HepG2 (cell line): Measurements from ENCODE around the gene MRPL18. TPM values are rescaled to one million over a fixed set of nuclear protein-coding genes. Genes with fewer than 3 reads are reported as not detected.

ENCODE experiments used
- ELF1 ChIP-seq: sonication (generic); formaldehyde crosslinking; IDR thresholded peaks from 2 replicates; pipeline ENCODE4 v1.4.0; 2020; ENCODE audit warnings: missing genetic modification reagents
- ONECUT2 ChIP-seq: sonication (generic); formaldehyde crosslinking; IDR thresholded peaks from 2 replicates; pipeline ENCODE4 v1.4.0; 2020; ENCODE audit warnings: missing genetic modification reagents
- POLR2G ChIP-seq: fragments of 200-400 bp; formaldehyde crosslinking; IDR thresholded peaks from 2 replicates; pipeline ENCODE4 v1.6.1; 2018; ENCODE audit warnings: mild to moderate bottlenecking, low read depth, low read length, moderate library complexity
- PRDM10 ChIP-seq: sonication (generic); formaldehyde crosslinking; IDR thresholded peaks from 2 replicates; pipeline ENCODE4 v1.4.0; 2020; ENCODE audit warnings: low read depth, missing genetic modification reagents
- RBM22 ChIP-seq: fragments of 200-400 bp; formaldehyde crosslinking; optimal IDR thresholded peaks from 2 replicates; pipeline ENCODE3; 2017; ENCODE audit warnings: mild to moderate bottlenecking, low read length, moderate library complexity
- RFX5 ChIP-seq: IDR thresholded peaks from 2 replicates; pipeline ENCODE4 v1.6.1; 2011; ENCODE audit warnings: low read depth, low read length, improper control_type of control experiment
- ZBTB20 ChIP-seq: sonication (generic); formaldehyde crosslinking; IDR thresholded peaks from 2 replicates; pipeline ENCODE4 v1.8.1; 2023; ENCODE audit warnings: missing genetic modification reagents, low read depth, mild to moderate bottlenecking, borderline replicate concordance
- ZFY ChIP-seq: sonication (generic); formaldehyde crosslinking; IDR thresholded peaks from 2 replicates; pipeline ENCODE4 v1.4.0; 2020; ENCODE audit warnings: missing genetic modification reagents
- ZNF234 ChIP-seq: sonication (generic); formaldehyde crosslinking; conservative IDR thresholded peaks from 2 replicates; pipeline ENCODE4 v1.5.1; 2020; ENCODE audit warnings: mild to moderate bottlenecking, missing genetic modification reagents
- ZNF235 ChIP-seq: sonication (generic); formaldehyde crosslinking; IDR thresholded peaks from 2 replicates; pipeline ENCODE4 v1.8.1; 2023; ENCODE audit warnings: mild to moderate bottlenecking, missing genetic modification reagents, borderline replicate concordance
- ZNF260 ChIP-seq: sonication (generic); formaldehyde crosslinking; IDR thresholded peaks from 2 replicates; pipeline ENCODE4 v1.4.0; 2020; ENCODE audit warnings: missing genetic modification reagents, low read depth, mild to moderate bottlenecking, borderline replicate concordance
- ZNF543 ChIP-seq: sonication (generic); formaldehyde crosslinking; IDR thresholded peaks from 2 replicates; pipeline ENCODE4 v1.4.0; 2020; ENCODE audit warnings: mild to moderate bottlenecking, missing genetic modification reagents
- ZNF563 ChIP-seq: sonication (generic); formaldehyde crosslinking; IDR thresholded peaks from 2 replicates; pipeline ENCODE4 v1.8.0; 2022; ENCODE audit warnings: mild to moderate bottlenecking, moderate library complexity, missing genetic modification reagents
- ZNF670 ChIP-seq: sonication (generic); formaldehyde crosslinking; IDR thresholded peaks from 2 replicates; pipeline ENCODE4 v1.8.0; 2022; ENCODE audit warnings: mild to moderate bottlenecking, missing genetic modification reagents, borderline replicate concordance
- ZNF687 ChIP-seq: sonication (generic); formaldehyde crosslinking; IDR thresholded peaks from 2 replicates; pipeline ENCODE4 v1.5.1; 2020; ENCODE audit warnings: mild to moderate bottlenecking, missing genetic modification reagents, moderate library complexity
- ZNF740 ChIP-seq: sonication (generic); formaldehyde crosslinking; IDR thresholded peaks from 2 replicates; pipeline ENCODE4 v1.4.0; 2020; ENCODE audit warnings: missing genetic modification reagents
- ZXDC ChIP-seq: sonication (generic); formaldehyde crosslinking; IDR thresholded peaks from 2 replicates; pipeline ENCODE4 v1.5.0; 2020; ENCODE audit warnings: mild to moderate bottlenecking, missing genetic modification reagents
- polyA plus RNA-seq, 8 experiments: library from polyadenylated mRNA; depleted of rRNA in 3 of 8; stranded (reverse) in 7 of 8; unstranded in 1 of 8; fragments of >200 nt; fragmentation: Illumina TruSeq in 4 of 8; extraction: Trizol in 4 of 8; gene quantifications; 2 replicates each; pipeline versions ENCODE4 v1.2.1 to v1.2.3, GENCODE V29; 2011 to 2016; ENCODE audit warnings: low read depth in 4 of 8, missing spikeins in 1 of 8, mixed read lengths in 1 of 8; ENCODE audit not compliant: insufficient read depth in 1 of 8
- total RNA-seq, 5 experiments: library from RNA; depleted of rRNA; stranded (reverse); fragments of >200 nt; fragmentation: Illumina TruSeq; extraction: Trizol; gene quantifications; 2 replicates each; pipeline ENCODE4 v1.2.3, GENCODE V29; 2016; ENCODE audit warnings: low read depth in 1 of 5

Gene MRPL18
- total and polyA plus RNA-seq, 2 of the 13 experiments (the other 11 are each of a cell fraction or from before 2014, with no cell fraction given), result 85.6 to 176 TPM

- TF ChIP-seq ZNF687 (CRISPR knock-in tag) (peak; percentile 3), ZFY (CRISPR knock-in tag) (peak; percentile 77), ZNF543 (no peak), ZBTB20 (CRISPR knock-in tag) (0 out of 2 replicates have a peak, but pooled peaks have one; percentile 31), ZNF235 (0 out of 2 replicates have a peak, but pooled peaks have one; percentile 10), ZNF563 (CRISPR knock-in tag) (0 out of 2 replicates have a peak, but pooled peaks have one; percentile 21), POLR2G (peak; percentile 63), ZXDC (CRISPR knock-in tag) (0 out of 2 replicates have a peak, but pooled peaks have one; percentile 42), ZNF740 (no peak), ONECUT2 (CRISPR knock-in tag) (no peak), ZNF234 (CRISPR knock-in tag) (0 out of 2 replicates have a peak, but pooled peaks have one; percentile 10), RFX5 (no peak), ELF1 (0 out of 2 replicates have a peak, but pooled peaks have one; percentile 4), ZNF260 (CRISPR knock-in tag) (no peak), ZNF670 (CRISPR knock-in tag) (0 out of 2 replicates have a peak, but pooled peaks have one; percentile 65), RBM22 (peak; percentile 68), PRDM10 (CRISPR knock-in tag) (no peak)
Measured at GRCh38 chr6:159761129-159761872, 29.0 kb upstream of the MRPL18 start (continued).
